Measurements from ENCODE around the gene RAB1A. TPM values are rescaled to one million over a fixed set of nuclear protein-coding genes. Genes with fewer than 3 reads are reported as not detected.
"Not testable (repeated sequence)": the region's sequence is repeated elsewhere in the genome, so short reads cannot be mapped to it uniquely, and the experiment has no call there.

RAB1A gene
- total RNA-seq = 91.5 and 101 TPM in 2 replicates

DNA sequence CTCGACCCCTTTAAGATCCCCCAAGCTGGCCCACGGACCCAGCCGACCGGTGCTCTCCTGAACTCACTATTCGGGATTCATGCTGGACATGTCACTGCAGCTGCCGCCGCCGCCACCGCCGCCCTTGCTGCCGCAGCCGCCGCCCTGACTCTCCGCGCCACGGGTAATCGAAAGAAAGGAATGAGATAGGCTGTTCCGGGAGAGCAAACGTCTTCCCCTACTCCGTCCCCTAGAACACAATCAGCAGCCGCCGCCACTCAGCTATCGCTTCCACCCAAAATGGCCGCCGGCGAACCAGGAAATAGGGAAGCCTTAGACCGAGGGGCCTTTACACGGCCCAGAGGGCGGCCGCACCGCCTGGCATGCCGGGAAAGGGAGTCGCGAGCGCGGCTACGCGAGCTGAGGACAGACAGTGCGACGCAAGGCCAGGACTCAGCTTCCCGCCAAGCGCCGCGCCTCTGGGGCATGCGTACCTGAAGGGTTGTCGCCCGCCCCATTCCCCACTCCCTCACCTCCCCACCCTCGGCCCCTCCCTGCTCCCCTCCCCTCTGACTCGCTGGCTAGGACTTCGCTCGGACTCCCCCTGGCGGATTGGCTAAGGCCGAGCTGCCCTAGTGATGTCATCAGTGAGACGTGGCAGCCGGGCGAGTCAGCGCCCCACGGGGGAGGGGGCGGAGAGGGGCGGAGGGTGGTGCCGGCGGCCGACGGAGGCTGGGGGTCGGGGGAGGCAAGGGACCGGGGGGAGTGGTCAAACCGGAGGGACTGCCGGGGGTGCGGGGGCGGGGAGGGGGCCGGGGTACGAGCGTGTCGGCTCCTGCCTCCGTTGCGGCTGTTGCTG lies at the start of gene RAB1A:
RAB1A (minus strand) TSS at position 281 of the 838 bp plus-strand sequence; CDS start at position 90, 191 bp downstream.
- DNase-seq (ENCODE audit: low read depth) = peak; percentile 100
- H3K4me3 ChIP-seq (ENCODE audit: low read depth, low read length) = peak within 1 kb of the TSS; percentile 100
- TF ChIP-seq, protein P1, sequence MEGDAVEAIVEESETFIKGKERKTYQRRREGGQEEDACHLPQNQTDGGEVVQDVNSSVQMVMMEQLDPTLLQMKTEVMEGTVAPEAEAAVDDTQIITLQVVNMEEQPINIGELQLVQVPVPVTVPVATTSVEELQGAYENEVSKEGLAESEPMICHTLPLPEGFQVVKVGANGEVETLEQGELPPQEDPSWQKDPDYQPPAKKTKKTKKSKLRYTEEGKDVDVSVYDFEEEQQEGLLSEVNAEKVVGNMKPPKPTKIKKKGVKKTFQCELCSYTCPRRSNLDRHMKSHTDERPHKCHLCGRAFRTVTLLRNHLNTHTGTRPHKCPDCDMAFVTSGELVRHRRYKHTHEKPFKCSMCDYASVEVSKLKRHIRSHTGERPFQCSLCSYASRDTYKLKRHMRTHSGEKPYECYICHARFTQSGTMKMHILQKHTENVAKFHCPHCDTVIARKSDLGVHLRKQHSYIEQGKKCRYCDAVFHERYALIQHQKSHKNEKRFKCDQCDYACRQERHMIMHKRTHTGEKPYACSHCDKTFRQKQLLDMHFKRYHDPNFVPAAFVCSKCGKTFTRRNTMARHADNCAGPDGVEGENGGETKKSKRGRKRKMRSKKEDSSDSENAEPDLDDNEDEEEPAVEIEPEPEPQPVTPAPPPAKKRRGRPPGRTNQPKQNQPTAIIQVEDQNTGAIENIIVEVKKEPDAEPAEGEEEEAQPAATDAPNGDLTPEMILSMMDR (IDR thresholded peaks at IDR 0.05; ENCODE audit: insufficient read depth, low read depth, low read length) = no peak

DNA sequence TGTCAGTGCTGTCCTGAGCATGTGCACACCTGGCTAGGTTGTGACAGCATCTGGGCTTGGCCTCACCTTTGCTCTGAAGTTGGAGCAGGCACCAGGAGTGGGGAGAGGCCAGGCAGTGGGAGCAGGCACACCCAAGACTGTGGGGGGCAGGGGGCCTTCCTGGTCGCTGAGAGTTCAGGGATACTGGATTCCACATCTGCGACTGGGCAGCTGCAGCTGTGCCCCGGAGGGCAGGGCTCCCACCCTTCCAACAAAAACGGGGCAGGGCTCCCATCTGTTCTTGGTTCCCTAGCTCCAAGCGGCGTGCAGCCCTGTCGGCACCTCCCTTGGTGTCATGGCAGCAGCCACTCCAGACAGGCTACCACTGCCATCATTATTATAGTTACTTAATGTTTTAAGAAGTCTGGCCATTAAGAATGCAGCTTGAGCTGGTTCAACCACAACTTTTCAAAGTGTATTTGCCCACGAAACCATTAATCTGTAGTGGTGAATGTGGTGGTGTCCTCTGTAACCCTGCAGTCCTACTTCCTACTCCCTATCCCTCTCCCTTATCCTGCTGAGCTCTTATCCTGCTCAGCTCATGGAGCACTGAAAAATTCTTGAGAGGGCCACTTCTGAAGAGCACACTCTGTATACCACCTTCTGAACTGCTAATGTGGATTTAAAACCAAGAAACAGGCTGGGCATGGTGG lies 48.0 kb upstream of the RAB1A start:
- DNase-seq (ENCODE audit: low read depth) = no peak
- TF ChIP-seq, protein P1 (IDR thresholded peaks at IDR 0.05; ENCODE audit: insufficient read depth, low read depth, low read length) = no peak
- H3K4me3 ChIP-seq (ENCODE audit: low read depth, low read length) = no peak overlapping the region

DNA sequence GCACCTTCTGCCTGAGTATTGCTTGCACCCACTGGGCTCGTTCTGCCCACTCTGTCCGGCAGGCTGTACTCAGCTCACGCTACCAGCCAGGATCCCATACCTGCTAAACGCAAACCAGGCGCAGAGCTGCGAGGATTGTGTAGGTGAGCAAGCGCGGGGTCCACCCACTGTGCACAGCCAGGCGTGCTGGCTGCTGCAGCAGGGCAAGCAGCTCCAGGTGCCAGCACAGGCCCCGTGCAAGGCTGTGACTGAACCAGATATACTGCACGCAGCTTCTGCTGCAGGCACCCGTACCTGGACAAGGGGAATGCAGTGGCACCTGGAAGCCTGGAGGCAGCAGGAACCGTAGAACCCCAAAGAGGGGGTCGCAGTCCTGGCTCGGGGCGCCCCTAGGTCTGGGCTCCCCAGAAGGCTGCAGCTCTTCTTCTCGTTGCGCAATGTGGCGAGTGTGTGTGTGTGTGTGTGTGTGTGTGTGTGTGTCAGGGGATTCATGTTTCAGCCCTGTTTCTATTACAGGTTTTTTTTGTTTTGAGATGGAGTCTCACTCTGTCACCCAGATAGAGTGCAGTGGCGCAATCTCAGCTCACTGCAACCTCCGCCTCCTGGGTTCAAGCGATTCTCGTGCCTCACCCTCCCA lies 46.1 kb upstream of the RAB1A start:
- DNase-seq (ENCODE audit: low read depth) = peak; percentile 16
- H3K4me3 ChIP-seq (ENCODE audit: low read depth, low read length) = no peak overlapping the region
- TF ChIP-seq, protein P1 (IDR thresholded peaks at IDR 0.05; ENCODE audit: insufficient read depth, low read depth, low read length) = no peak

DNA sequence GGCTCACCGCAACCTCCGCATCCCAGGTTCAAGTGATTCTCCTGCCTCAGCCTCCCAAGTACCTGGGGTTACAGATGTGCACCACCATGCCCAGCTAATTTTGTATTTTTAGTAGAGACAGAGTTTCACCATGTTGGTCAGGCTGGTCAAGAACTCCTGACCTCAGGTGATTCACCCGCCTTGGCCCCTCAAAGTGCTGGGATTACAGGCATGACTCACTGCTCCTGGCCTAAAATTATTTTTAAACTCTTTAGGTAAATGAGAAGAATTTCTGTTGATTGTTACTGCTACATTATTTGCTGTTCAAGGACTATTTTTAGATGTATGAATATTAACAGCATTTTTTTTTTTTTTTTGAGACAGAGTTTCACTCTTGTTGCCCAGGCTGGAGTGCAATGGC lies 44.1 kb upstream of the RAB1A start:
- DNase-seq (ENCODE audit: low read depth); H3K4me3 ChIP-seq (ENCODE audit: low read depth, low read length): not testable (repeated sequence)

DNA sequence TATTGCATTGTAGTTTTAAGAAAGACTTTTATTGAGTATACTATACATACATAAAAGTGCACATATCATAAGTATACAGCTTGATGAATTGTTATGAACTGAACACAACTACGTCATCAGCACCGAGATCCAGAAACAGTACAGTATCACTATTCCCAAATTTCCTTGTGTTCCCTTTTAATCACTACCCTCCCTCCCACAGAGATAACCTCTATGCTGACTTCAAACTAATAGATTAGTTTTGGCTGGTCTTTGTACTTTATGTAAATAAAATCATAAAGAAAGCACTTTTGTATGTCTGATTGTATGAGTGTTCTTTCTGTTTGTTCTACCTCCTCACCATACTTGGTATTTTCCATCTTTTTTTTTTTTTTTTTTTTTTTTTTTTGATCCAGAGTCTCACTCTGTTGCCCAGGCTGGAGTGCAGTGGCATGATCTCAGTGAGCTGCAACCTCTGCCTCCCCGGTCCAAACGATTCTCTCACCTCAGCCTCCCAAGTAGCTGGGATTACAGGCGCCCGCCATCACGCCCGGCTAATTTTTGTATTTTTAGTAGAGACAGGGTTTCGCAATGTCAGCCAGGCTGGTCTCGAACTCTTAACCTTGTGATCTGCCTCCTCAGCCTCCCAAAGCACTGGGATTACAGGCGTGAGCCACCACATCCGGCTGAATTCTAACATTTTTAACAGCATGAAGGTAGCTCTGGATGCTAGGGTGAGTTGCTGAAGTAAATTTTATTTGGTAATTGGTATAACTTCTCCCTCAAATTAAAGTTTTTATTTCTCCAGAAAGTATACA lies 43.3 kb upstream of the RAB1A start:
- H3K4me3 ChIP-seq (ENCODE audit: low read depth, low read length) = no peak overlapping the region
- DNase-seq (ENCODE audit: low read depth) = no peak
- TF ChIP-seq, protein P1 (IDR thresholded peaks at IDR 0.05; ENCODE audit: insufficient read depth, low read depth, low read length) = no peak

DNA sequence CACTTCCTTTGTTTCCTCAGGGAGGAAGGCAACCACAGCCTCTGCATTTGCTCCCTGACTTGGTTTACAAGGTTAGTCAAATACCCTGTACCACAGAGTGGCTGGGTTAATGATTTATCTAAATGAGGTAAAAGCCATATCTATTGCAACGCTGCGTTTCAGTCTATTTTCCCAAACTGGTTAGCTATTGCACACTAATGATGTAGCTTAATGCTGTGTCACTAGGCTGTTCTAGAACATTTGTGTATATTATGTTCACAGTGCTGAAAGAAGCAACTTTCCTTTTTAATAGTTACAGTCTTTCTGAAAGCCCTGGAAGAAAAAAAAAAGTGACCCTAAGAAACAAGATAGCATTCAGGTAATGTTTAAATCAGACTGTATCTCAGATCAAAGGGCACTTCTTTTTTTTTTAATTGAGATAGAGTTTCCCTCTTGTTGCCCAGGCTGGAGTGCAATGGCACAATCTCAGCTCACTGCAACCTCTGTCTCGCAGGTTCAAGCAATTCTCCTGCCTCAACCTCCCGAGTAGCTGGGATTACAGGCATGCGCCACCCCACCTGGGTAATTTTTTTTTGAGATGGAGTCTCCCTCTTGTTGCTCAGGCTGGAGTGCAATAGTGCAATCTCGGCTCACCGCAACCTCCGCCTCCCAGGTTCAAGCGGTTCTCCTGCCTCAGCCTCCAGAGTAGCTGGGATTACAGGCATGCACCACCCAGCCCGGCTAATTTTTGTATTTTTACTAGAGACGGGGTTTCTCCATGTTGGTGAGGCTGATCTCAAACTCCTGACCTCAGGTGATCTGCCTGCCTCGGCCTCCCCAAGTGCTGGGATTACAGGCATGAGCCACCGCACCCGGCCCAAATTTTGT lies 40.9 kb upstream of the RAB1A start:
- not testable (repeated sequence) for H3K4me3 ChIP-seq (ENCODE audit: low read depth, low read length); DNase-seq (ENCODE audit: low read depth)

DNA sequence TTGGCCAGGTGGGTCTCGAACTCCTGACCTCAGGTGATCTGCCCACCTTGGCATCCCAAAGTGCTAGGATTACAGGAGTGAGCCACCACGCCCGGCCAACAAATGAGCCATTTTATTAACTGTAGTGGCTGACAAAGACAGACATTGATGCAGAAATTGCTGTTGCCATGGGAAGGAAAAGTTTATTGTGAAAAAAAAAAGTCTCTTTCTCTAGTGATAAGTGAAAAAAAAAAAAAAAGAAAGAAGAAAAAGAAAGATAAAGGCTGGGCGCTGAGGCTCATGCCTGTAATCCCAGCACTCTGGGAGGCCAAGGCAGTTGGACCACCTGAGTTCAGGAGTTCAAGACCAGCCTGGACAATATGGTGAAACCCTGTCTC lies 39.8 kb upstream of the RAB1A start:
- H3K4me3 ChIP-seq (ENCODE audit: low read depth, low read length) = no peak overlapping the region
- TF ChIP-seq, protein P1 (IDR thresholded peaks at IDR 0.05; ENCODE audit: insufficient read depth, low read depth, low read length) = no peak
- DNase-seq (ENCODE audit: low read depth) = no peak
